ENCODE measurements around the gene FABP3.

Gene FABP3

GRCh38 chr1:31373056-31373896, at the start of gene FABP3:
FABP3 (minus strand) TSS chr1:31373076; CDS start chr1:31373014, 62 bp downstream.
- peak; percentile 14 for DNase-seq

GRCh38 chr1:31421371-31422040, 48.6 kb upstream of the FABP3 start:
- no peak for DNase-seq

GRCh38 chr1:31420716-31421115, 47.8 kb upstream of the FABP3 start:
- DNase-seq: no peak

- no peak for DNase-seq
These were observed 45.9 kb upstream of the FABP3 start for GRCh38 chr1:31418626-31419323.

DNA sequence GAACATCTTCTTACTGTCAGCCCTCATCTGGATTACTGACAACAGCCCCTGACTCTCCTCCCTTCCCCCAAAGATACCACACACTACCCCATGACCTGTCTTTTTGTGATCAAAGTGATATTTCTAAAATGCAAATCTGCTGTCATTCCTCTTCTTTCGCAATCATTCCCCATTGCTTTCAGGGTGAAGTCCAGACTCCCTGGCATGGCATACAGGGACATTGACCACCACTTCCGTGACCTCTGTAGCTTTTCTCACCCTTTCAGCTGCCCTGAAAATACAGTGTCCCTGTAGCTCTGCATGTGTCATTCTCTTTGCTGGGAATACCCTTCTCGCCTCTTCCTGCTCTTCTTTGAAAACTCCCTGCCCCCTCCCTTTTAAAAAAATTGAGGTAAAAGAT, 44.3 kb upstream of the FABP3 start:
- no peak for DNase-seq

DNA sequence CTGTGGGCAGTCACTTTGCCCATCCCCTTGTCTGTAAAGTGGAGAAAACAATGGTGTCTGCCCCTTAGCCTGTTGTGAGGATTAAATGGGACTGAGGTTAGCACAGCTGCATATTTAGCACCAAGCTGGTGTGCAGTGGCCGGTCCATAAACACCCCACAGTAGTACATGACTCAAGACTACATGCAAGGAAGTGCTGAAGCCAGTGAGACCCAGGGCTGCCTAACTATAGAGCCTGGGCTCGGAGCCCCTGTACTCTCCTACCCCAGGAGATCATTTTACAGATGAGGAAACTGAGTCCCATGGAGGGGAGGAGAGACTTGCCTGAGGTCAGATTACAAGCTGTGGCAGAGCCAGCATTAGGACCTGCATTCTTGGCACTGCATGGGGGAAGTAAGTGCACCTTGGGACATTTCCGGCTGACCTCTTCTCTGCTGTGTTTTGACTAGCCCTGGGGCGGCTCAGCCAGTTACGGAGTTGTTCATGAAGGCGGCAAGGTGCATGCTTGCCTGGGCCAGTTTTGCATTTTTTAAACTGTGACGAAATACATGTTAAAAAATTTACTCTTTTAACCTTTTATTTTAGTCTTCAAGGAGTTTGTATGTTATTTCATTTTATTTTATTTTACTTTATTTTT, 43.3 kb upstream of the FABP3 start:
- no peak for DNase-seq

GRCh38 chr1:31415658-31416057, 42.8 kb upstream of the FABP3 start:
- no peak for DNase-seq

- DNase-seq: no peak
These were observed 42.1 kb upstream of the FABP3 start for GRCh38 chr1:31414980-31415370.

DNA sequence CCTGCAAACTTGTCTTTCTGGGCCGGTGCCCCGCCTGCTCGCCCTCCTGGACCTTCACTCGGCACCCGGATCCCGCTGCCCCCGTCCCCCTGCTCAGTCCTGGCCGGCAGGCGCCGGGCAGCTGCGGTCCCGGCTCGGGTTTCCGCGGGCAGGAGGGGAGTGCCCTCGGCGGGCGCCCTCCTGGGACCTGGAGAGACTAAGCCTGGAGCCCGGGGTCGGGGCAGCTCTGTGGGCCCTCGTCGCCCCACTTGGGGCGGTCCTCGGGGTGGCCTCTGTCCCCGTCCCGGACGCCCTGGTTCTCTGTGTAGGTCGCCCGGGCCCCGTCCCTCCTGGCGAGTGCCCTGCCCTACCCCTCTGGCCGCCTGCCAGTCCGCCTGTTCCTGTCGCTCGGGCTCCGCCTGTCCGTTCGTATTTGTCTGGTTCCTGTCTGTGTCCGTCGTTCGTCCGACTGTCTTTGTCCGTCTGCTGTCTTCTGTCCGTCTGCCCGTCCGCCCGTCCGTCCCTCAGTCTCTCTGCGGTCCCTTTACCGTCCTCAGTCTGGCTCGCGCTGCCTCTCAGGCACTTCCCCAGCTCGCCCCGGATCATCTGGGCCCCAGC, 40.6 kb upstream of the FABP3 start:
- no peak for DNase-seq

DNA sequence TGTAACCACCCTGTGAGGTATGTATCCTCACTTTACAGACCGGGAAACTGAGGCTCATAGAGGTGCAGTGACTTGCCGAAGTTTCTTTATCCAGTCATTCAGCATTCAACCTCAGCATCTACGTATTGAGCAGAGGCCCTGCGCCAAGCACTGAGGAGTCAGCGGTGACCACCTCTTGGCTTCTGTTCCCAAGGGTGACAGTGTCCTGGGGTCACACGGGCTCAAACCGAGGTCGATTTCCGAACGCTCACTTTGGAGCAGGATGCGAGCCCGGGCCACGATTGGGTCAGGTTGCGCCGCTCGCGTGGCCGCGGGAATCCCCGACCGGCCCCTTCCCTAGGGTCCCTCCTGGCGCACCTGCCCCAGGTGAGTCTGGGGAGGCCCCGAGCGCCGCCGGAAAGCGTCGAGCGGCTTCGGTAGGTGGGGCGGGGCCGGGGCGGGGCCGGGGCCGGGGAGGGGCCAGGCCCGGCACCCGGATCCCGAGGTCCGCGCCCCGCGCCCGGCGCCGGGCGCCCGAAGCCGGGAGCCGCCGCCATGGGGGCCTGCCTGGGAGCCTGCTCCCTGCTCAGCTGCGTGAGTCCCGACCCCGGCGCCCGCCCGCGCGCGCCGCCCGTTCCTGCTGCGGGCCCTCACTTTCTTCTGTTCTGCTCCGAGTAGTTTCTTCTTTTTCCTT, 40.0 kb upstream of the FABP3 start, which contains the start of gene SERINC2:
Gene SERINC2, plus strand, starts transcription at position 482 of the 673 bp plus-strand sequence. Its CDS starts 53 bp downstream, at position 535.
- DNase-seq: no peak

- DNase-seq: no peak
These were observed 39.3 kb upstream of the FABP3 start for GRCh38 chr1:31412205-31412604.

GRCh38 chr1:31410871-31411270, 38.0 kb upstream of the FABP3 start:
- DNase-seq: no peak

- DNase-seq: no peak
These were observed 37.3 kb upstream of the FABP3 start for GRCh38 chr1:31409946-31410858.

DNA sequence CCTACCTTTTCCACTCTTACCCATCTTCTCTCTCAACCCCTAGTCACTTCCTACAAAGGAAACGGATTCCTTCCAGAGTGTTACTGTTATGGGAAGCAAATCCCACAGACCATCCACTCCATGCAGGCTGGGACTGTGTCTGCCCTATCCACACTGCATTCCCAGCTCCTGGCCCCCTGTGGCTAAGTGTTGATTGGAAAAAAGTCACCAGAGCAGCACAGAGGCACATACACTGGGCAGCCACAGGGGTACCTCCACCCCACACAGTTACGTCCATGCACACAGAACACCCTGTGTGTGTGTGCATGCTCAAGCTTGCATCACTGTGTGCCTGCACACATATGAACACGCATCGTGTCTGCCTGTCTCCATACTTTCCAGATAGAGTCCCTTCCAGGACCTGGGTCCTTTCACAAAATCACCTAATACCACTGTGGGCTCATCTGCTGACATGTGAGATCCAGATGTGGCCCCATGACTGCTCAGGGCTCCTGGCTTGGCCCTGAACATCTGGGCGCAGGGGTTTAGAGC, 36.0 kb upstream of the FABP3 start:
- no peak for DNase-seq

GRCh38 chr1:31407029-31407626, 34.3 kb upstream of the FABP3 start:
- DNase-seq: no peak

DNA sequence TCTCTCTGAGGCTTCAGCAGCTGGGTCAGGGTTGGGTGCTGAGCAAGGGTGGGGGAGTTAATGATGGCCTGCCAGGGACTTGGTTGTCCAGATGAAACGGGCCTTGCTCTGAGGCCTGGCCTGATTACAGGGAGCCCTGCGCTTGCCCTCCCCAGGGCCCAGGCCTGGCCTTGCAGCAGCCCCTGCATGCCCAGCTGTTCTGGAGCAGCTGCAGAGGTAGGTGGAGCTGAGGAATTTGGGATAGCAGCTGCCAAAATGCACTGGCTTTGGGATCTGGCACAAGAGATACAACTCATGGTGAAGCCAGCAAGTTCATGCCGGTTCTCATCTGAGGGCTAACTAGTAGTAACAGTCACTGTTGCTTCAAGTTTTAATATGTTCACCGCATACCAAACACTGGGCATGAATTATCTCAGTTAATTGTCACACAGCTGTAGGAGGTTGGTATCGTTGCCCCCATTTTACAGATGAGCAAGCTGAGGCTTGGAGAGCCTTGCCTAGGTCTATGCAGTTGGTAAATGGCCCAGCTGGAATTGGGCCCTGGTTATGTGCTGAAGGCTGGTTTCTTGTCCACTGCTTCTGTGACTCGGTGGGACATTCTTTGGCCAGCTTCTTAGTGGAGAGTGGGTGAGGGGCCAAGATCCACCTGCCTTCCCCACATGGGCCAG, 32.8 kb upstream of the FABP3 start:
- no peak for DNase-seq

- no peak for DNase-seq
These were observed 28.4 kb upstream of the FABP3 start for GRCh38 chr1:31401241-31401640.

DNA sequence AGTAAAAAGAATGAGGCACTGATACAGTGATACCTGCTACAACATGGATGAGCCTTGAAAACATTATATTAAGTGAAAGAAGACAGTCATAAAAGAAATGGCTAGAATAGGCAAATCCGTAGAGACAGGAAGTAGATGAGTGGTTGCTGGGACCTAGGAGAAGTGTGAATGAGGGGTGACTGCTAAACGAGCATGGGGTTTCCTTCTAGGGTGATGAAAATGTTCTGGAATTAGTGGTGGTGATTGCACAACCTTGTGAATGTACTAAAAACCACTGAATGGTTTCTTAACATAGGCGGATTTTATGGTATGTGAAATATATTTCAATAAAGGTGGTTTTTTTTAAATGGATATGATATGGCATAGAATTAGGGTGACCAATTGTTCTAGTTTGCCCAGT, 27.5 kb upstream of the FABP3 start:
- DNase-seq: peak; percentile 23

GRCh38 chr1:31399976-31400375, 27.1 kb upstream of the FABP3 start:
- DNase-seq: no peak

DNA sequence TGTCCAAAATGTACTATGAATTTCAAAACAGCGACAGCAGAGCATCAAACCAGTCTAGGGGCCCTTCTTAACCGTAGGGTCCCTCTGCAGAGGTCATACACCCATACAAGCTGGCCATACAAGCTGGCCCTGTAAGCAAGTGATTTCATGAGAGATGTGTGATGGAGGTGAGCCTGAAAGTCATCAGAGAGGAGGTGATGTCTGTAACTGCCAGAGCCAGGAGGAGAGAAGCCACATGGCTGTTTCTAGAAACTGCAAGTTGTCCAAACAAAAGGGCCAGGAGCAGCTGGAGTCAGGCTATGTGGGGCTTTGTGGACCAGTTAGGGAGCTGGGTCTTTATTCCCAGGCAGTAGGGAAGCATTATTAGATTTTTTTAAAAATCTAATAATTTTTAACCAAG, 25.4 kb upstream of the FABP3 start:
- DNase-seq: no peak
